Stimulated activated CD4-positive, alpha-beta T cell treated with anti-CD3 and anti-CD28 coated beads, Interleukin-1b, Interleukin-23, amount 100 ng/mL, for 48 hours (primary cell): ENCODE results near the gene ING1.
"Not testable (repeated sequence)": the region's sequence is repeated elsewhere in the genome, so short reads cannot be mapped to it uniquely, and the experiment has no call there.

Source experiments
- DNase-seq: peaks from one replicate; pipeline ENCODE4 v3.0.0-alpha.2; 2020

The ING1 gene

GRCh38 chr13:110696776-110697175 is 16.7 kb upstream of the ING1 start:
- no peak for DNase-seq

DNA sequence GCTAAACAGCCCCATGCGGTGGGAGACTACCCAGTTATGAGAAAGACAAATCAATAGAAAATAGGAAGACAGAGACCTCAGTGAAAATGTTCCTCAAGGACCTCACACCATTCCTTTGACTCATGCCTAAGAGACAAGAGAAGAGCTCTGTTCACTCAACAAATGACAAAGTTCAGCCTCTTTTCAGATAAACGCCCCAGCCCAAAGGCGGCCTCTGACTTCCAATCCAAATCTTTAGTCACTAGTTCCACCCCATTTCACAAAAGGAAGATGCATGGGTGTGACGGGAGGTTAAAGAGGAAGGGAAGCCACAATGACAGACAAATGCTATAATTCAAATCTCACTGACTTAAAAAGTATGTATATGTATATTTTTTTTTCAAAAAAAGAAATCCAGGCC is 15.7 kb upstream of the ING1 start:
- DNase-seq = no peak

DNA sequence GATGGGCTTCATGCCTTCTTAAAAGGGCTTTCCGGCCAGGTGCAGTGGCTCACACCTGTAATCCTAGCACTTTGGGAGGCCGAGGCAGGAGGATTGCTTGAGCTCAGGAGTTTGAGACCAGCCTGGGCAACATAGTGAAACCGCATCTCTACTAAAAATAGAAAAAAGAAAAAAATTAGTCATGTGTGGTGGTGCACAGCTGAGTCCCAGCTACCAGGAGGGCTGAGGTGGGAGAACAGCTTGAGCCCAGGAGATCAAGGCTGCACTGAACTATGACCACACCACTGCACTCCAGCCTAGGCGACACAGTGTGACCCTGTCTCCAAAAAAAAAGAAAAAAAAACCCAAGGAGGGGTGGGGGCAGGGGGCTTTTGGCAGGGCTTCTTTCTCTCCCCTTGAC is 14.8 kb upstream of the ING1 start:
- DNase-seq = no peak

GRCh38 chr13:110699148-110700145 is 14.1 kb upstream of the ING1 start:
- no peak for DNase-seq

DNA sequence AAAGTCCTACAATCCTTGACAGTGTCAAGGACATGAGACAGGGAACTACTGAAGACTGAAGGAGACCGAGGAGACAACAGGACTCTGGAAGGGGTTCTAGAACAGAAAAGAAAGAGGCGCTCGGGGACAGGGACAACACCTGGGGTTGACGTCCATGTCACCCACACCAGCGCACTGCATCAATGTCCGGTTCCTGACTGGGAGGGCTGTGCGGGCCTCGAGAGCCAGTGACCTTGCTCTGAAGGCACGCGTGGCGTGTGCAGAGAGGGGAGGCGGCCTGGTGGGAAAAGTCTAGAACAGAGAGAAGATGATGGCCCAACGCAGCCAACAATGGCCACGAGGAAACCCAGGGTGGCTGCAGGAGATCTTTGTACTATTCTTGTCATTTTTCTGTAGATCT is 13.3 kb upstream of the ING1 start:
- DNase-seq = no peak

DNA sequence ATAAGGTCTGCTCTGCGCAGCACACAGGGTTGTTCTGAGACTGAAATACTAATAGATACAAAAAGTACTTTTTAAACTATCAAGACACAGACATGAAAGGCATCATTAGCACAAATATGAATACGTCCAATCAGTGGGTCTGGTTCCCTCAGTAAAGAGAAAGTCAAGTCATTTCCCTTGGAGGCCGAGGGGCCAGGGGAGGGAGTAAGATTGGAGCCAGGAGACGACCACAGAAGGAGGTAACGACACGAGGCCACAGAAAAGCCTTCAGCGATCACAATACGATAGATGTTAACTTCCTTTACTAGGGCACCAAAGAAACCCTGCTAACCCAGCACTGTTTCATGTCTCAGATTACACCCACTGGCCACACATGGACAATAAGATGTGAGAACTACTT is 12.9 kb upstream of the ING1 start:
- no peak for DNase-seq

GRCh38 chr13:110701061-110701460 is 12.4 kb upstream of the ING1 start:
- not testable (repeated sequence) for DNase-seq

DNA sequence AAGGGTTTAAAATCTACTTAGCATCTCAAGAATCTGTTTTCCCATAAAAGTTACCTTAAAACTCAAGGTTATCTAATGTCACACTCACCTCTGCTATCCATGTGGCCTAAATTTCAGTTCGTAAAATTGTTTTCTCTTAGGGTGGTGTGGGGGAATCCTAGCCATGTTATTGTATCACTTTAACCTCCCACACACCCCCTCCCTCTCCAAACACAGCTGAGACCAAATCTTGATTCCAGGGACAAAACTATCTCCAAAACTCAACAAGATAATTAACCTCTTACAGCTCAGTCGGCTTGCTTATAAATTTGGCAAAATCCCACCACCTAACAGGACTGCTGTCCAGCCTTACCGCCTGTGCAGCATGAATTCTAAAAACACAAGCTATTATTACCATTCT is 11.4 kb upstream of the ING1 start:
- no peak for DNase-seq

DNA sequence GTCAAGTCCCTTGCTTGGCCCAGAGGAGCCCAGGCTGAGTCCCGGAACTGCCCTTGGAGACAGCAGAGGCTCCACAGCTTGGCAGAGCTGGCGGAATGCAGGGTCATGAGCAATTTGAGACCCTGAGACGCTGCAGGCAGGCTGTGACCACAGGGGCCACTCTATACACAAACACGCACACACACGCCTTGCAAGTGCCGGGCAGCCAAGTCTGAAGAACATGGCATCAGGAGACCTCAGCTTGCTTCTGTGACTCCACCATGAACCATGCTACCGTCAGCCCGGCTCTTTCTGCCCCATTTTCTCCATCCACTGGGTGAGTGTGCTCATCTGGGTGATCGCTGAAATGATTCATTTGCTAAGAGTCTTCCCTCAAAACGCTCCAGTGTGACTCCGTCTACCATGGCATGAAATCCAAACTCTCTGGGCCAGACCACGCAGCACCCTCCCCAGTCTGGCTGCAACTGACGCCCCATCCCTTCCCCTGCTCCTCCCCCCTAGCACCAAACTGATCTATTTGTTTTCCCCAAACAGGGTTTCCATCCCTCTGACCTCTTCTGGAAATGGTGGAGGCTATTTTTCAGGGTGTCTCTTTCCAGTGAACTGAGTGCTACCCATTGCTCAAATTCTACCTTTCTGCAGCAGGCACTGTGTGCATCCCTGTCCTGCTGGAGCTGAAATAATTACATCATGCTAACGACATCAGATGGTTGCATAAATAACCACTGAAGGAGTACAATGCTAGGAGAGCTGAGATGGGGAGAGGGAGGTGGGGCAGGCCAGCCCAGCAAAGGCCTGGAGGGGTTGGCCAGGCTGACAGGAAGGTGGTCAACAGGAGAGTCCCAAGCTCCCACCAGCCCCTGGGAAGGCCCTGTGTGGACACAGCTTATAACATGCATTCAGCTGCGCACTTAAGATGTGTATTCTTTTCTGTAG is 10.6 kb upstream of the ING1 start:
- no peak for DNase-seq

DNA sequence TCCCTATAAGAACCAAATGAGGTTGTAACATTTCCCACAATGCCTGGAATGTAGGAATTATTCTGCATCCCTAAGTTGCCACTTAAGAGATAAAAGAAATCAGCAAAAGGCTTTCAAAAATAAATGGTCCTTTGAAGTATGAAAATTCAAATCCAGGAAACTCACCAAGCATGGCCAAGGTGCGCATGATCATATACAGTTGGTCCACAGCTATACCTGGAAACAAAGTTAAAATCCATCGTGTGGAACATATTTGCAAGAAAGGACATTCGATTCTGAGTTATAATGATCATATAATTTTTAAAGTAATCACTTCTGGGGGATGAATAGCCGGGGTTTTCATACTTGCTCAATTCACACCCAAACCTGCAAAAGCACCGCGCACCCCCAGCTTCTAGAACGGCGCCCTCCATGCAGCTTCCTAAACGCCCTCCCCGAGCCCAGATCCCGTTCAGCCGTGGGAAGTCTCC is 8.1 kb upstream of the ING1 start:
- DNase-seq = no peak

DNA sequence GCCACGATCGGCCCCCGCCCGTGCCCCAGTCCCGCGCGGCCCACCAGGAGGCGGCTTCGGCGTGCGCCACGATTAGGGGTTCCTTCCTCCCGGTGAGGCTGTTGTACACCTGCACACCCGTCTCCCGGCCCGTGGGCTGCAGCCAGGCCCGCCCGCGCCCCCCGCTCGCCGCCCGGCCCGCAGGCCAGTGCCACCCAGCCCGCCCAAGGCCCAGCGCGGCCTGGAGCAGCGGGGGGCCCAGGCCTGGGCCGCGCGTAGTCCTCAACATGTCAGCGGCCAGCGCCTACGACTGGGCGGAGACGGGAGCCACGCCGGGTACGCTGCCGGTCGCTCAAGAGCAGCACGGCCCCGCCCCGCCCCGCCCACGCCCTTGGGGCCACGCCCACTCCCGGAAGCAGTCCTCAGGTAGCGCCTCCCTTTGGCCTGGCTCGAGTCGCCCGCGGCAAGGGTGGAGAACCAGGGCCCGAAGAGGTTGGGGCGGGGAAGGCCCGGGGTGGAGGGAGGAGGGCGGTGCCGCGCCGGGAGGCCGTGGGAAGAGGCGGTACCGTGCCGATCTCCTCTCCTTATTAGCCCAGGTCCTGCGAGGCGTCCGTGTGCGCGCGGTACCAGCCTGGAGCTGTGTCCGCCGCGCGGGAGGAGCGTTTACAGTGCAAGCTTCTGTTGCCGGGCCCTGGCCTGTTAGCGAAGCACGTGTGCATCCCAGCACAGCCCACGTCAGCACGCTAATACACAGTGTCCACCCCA is 7.5 kb upstream of the ING1 start, which contains the start of gene CARS2:
Gene CARS2 (minus strand): TSS at position 291 of the 744 bp plus-strand sequence. CDS start 23 bp downstream, at position 268.
- DNase-seq = peak; percentile 95

DNA sequence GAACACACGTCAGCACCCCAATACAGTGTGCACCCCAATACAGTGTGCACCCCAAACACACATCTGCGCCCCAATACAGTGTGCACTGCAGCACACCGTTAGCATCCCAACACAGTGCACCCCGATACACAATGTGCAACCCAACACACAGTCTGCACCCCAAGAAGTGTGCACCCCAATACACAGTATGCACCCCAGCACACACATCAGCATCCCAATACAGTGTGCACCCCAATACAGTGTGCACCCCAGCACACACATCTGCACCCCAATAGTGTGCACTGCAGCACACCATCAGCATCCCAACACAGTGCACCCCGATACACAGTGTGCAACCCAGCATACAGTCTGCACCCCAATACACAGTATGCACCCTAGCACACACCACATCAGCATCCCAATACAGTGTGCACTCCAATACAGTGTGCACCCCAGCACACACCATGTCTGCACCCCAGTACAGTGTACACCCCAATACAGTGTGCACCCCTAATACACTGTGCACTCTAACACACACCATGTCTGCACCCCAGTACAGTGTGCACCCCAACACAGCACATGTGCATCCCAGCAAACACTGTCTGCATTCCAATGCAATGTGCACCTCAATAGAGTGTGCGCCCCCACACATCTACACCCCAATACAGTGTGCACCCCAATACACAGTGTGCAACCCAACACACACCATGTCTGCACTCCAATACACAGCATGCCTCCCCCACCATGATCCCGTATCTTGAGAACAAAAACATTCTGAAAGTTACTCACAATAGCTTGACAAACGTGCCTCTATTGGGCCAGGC is 6.7 kb upstream of the ING1 start:
- DNase-seq = no peak

DNA sequence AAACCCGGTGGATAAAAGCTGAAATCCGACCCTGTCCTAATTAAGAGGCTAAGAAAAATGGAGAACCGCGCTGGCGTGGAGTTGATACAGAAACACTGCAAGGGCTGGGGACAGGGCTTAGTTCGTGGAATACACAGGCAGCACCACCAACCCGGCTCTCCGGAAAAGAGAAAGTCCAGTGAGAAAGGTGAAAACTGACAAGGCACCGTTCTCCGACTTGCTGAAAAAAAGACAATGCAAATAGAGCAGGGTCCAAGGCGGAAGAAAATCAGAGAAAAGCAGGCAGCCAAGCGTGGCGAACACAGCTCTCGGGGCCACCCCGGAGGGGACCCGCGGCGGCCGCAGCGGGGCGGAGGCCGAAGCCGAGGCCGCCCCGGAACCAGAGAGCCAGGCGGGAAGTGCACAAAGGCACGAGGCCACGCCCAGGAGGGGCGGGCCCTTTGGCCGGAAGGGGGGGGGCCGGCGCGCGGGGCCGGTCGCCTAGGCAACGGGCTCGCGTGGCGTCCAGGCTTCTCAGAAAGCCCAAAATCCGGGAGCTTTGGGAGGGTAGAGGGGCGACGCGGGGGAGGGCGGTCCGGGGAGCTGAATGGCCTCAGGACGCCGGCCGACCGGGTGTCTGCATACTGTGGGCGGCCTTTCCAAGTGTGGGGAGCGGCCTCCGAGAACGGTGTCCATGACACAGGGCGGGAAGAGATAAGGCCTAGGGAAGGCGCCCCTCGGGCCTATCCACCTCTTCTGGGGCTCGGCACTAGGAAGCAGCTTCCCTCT is 1.2 kb upstream of the ING1 start:
- peak; percentile 85 for DNase-seq

GRCh38 chr13:110712849-110713641 is 455 bp upstream of the ING1 start:
- DNase-seq = peak; percentile 100

- DNase-seq = peak; percentile 69
These were observed 689 bp downstream of the ING1 start for GRCh38 chr13:110713981-110714796.

- DNase-seq = peak; percentile 36
These were observed 1.4 kb downstream of the ING1 start for GRCh38 chr13:110714797-110715394.

GRCh38 chr13:110715395-110716246 is 2.1 kb downstream of the ING1 start:
- peak; percentile 97 for DNase-seq

- no peak for DNase-seq
These were observed 2.7 kb downstream of the ING1 start for GRCh38 chr13:110716247-110716515.
